Measurements from ENCODE around the gene UBE2V1. TPM values are rescaled to one million over a fixed set of nuclear protein-coding genes. Genes with fewer than 3 reads are reported as not detected.

UBE2V1 gene
- total RNA-seq, 6 donors from 2014 or later = 50.3 to 116 (median 69.9) TPM

DNA sequence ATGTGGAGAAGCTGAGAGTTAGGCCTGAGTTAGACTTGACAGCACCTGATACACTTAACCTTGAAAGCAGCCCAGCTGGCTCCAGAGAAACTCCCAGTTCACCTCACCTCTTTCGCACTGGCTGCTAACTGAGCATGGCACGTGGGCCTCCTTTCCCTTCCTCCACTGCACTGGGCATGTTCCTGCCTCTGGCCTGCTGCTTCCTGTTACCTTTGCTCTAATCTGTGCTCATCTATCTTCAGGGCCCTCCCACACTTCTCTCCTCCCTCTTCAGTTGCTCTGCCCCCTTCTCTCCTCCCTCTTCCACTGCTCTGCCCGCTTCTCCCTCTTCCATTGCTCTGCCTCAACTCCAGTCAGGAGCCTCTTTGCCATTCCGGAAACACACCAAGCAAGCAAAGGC, 13.7 kb upstream of the UBE2V1 start:
- ATAC-seq (ENCODE audit: low FRiP score in 2 of 2) (no peak), DNase-seq (no peak)
- peaks cover 0 to under 1% (median 0%) of the 10 kb centered on the region in 4 donors for H3K4me1 ChIP-seq
- H3K36me3 ChIP-seq = peaks cover 18 to 91% (median 74%) of the 10 kb centered on the region in 4 donors
- no peak for TF ChIP-seq POLR2AphosphoS5 (IDR thresholded peaks at IDR 0.05)
- TF ChIP-seq, protein P1, sequence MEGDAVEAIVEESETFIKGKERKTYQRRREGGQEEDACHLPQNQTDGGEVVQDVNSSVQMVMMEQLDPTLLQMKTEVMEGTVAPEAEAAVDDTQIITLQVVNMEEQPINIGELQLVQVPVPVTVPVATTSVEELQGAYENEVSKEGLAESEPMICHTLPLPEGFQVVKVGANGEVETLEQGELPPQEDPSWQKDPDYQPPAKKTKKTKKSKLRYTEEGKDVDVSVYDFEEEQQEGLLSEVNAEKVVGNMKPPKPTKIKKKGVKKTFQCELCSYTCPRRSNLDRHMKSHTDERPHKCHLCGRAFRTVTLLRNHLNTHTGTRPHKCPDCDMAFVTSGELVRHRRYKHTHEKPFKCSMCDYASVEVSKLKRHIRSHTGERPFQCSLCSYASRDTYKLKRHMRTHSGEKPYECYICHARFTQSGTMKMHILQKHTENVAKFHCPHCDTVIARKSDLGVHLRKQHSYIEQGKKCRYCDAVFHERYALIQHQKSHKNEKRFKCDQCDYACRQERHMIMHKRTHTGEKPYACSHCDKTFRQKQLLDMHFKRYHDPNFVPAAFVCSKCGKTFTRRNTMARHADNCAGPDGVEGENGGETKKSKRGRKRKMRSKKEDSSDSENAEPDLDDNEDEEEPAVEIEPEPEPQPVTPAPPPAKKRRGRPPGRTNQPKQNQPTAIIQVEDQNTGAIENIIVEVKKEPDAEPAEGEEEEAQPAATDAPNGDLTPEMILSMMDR (IDR thresholded peaks at IDR 0.05) = no peak
- TF ChIP-seq POLR2A (IDR thresholded peaks at IDR 0.05) = no peak
- TF ChIP-seq EP300 (IDR thresholded peaks at IDR 0.05) = no peak
- 88 to 91% methylated on average over 4 of the region's 4 CpGs for WGBS, 2 donors
- H3K9me3 ChIP-seq = no peaks in the 10 kb centered on the region
- H3K4me3 ChIP-seq = no peak overlapping the region
- H3K27me3 ChIP-seq = no peaks in the 10 kb centered on the region
- peak overlapping the region in 1 of 4 donors; percentile 19 for H3K27ac ChIP-seq

- 95 to 100% methylated on average over 3 of the region's 3 CpGs for WGBS, 2 donors
Observed at GRCh38 chr20:50125279-50125678, 12.3 kb upstream of the UBE2V1 start.

GRCh38 chr20:50124496-50124895, 11.5 kb upstream of the UBE2V1 start:
- 92 to 95% methylated on average over 8 to 9 of the region's 9 CpGs for WGBS, 2 donors
- no peak overlapping the region for H3K4me3 ChIP-seq
- ATAC-seq (ENCODE audit: low FRiP score in 2 of 2) = no peak
- H3K27ac ChIP-seq = no peak overlapping the region
- H3K27me3 ChIP-seq = no peaks in the 10 kb centered on the region
- H3K36me3 ChIP-seq = peaks cover 18 to 71% (median 57%) of the 10 kb centered on the region in 4 donors
- no peaks in the 10 kb centered on the region for H3K9me3 ChIP-seq
- DNase-seq = no peak
- H3K4me1 ChIP-seq = peaks cover 0 to 11% (median 8%) of the 10 kb centered on the region in 4 donors
- TF ChIP-seq POLR2AphosphoS5 (IDR thresholded peaks at IDR 0.05) (no peak), EP300 (IDR thresholded peaks at IDR 0.05) (no peak), POLR2A (IDR thresholded peaks at IDR 0.05) (no peak)
- TF ChIP-seq, protein P1 (IDR thresholded peaks at IDR 0.05) = no peak

More at GRCh38 chr20:50125279-50125678, 12.3 kb upstream of the UBE2V1 start:
- H3K4me3 ChIP-seq = no peak overlapping the region
- DNase-seq = no peak
- H3K27ac ChIP-seq = no peak overlapping the region
- H3K4me1 ChIP-seq = peaks cover 0 to 11% (median 8%) of the 10 kb centered on the region in 4 donors
- ATAC-seq (ENCODE audit: low FRiP score in 2 of 2) = no peak
- TF ChIP-seq EP300 (IDR thresholded peaks at IDR 0.05) (no peak), POLR2AphosphoS5 (IDR thresholded peaks at IDR 0.05) (no peak)
- no peaks in the 10 kb centered on the region for H3K27me3 ChIP-seq
- H3K36me3 ChIP-seq = peaks cover 18 to 79% (median 65%) of the 10 kb centered on the region in 4 donors
- H3K9me3 ChIP-seq = no peaks in the 10 kb centered on the region

GRCh38 chr20:50123418-50123817, 10.5 kb upstream of the UBE2V1 start:
- no peak overlapping the region for H3K4me3 ChIP-seq
- no peak for DNase-seq
- 95 to 96% methylated on average over 7 of the region's 7 CpGs for WGBS, 2 donors
- H3K36me3 ChIP-seq = peaks cover 15 to 60% (median 47%) of the 10 kb centered on the region in 4 donors
- H3K27me3 ChIP-seq = no peaks in the 10 kb centered on the region
- TF ChIP-seq EP300 (IDR thresholded peaks at IDR 0.05) (no peak), POLR2AphosphoS5 (IDR thresholded peaks at IDR 0.05) (no peak)
- TF ChIP-seq, protein P1 (IDR thresholded peaks at IDR 0.05) = no peak
- no peaks in the 10 kb centered on the region for H3K9me3 ChIP-seq
- peaks cover 0 to 11% (median 8%) of the 10 kb centered on the region in 4 donors for H3K4me1 ChIP-seq
- no peak overlapping the region for H3K27ac ChIP-seq
- no peak for ATAC-seq (ENCODE audit: low FRiP score in 2 of 2)

DNA sequence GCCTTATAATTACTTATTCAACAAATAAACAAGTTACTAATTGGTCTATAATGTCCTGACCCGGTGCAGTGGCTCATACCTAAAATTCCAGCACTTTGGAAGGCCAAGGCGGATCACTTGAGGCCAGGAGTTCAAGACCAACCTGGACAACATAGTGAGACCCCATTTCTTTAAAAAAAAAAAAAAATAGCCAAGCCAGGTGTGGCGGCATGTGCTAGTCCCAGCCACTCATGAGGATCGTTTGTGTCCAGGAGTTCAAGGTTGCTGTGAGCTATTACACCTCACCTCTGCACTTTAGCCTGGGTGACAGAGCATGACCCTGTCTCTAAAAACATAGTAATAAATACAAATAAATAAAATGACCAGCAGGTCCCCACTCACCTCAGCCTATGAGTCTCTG, 9.8 kb upstream of the UBE2V1 start:
- no peak for TF ChIP-seq EP300 (IDR thresholded peaks at IDR 0.05)
- no peak for TF ChIP-seq POLR2AphosphoS5 (IDR thresholded peaks at IDR 0.05)
- TF ChIP-seq, protein P1 (IDR thresholded peaks at IDR 0.05) = no peak
- TF ChIP-seq POLR2A (IDR thresholded peaks at IDR 0.05) = no peak
- Histone ChIP-seq H3K9me3 (no peaks in the 10 kb centered on the region), H3K27ac (no peak overlapping the region), H3K4me1 (peaks cover 0 to 11% (median 8%) of the 10 kb centered on the region in 4 donors), H3K27me3 (no peaks in the 10 kb centered on the region), H3K4me3 (no peak overlapping the region), H3K36me3 (peaks cover 10 to 54% (median 40%) of the 10 kb centered on the region in 4 donors)
- no peak for DNase-seq
- ATAC-seq (ENCODE audit: low FRiP score in 2 of 2) = no peak
- WGBS, 2 donors = 82 to 93% methylated on average over 4 of the region's 4 CpGs
